Endometrium (tissue), 2 donors: Measurements from ENCODE around the gene PPEF2.
"Not testable (repeated sequence)": the region's sequence is repeated elsewhere in the genome, so short reads cannot be mapped to it uniquely, and the experiment has no call there.

Experiments used
- FAIRE-seq: peaks from 2 replicates; lab custom pipeline; 2012; peaks lifted over from hg19 to GRCh38; lab: Jason Lieb, UNC
- donor health status: control.
- donor health status: control.

Gene PPEF2, protein sequence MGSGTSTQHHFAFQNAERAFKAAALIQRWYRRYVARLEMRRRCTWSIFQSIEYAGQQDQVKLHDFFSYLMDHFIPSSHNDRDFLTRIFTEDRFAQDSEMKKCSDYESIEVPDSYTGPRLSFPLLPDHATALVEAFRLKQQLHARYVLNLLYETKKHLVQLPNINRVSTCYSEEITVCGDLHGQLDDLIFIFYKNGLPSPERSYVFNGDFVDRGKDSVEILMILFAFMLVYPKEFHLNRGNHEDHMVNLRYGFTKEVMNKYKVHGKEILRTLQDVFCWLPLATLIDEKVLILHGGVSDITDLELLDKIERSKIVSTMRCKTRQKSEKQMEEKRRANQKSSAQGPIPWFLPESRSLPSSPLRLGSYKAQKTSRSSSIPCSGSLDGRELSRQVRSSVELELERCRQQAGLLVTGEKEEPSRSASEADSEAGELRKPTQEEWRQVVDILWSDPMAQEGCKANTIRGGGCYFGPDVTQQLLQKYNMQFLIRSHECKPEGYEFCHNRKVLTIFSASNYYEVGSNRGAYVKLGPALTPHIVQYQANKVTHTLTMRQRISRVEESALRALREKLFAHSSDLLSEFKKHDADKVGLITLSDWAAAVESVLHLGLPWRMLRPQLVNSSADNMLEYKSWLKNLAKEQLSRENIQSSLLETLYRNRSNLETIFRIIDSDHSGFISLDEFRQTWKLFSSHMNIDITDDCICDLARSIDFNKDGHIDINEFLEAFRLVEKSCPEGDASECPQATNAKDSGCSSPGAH

DNA sequence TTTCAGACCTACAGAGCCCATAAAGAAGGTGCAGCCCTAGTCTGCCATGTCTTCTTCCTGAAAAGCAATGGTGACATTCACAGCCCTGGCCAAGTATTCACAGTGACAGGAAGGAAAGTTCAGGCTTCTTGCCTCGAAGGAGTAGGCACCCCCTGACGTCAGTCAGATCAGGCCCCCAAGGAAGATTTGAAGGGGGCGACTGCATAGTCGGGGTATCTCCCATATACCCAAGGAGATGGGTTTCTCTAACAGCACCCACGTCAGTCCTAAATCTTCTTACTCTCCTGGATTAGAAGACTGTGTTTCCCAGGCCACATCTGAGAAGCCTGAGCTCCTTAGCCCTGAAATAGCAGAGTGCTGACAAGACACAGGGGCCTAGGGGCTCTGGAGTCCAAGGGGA lies at the start of gene PPEF2:
Gene PPEF2 (minus strand): TSS at position 101 of the 400 bp plus-strand sequence. CDS start 6,127 bp downstream, outside the sequence.
- FAIRE-seq, result no peak

DNA sequence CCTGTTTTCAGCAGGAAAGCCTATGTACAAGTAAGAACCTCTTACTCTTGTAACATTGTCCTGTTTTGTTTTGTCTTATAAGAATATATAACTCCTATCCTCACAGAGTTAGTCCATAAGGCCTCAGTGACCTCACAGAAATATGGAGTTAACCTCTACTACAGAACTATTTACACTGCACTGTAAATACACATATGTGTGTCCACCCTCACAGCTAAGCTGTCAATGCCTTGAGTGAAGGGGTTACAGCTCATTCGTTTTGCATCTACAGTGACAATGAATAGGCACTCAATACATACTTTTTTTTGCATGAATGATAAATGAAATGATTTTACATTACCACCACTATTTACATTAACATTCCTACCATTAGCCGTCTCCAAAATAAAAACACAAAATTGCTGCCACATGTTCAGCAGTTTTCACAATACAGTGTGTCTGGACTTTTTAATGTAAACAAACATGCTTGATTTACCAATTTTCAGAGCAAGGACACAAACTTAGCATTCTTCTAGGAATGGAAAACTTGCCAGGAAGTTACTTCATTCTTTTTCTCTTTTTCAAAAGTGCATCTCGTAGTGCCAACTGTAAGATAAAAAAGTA lies 48.1 kb upstream of the PPEF2 start:
- FAIRE-seq, result no peak

DNA sequence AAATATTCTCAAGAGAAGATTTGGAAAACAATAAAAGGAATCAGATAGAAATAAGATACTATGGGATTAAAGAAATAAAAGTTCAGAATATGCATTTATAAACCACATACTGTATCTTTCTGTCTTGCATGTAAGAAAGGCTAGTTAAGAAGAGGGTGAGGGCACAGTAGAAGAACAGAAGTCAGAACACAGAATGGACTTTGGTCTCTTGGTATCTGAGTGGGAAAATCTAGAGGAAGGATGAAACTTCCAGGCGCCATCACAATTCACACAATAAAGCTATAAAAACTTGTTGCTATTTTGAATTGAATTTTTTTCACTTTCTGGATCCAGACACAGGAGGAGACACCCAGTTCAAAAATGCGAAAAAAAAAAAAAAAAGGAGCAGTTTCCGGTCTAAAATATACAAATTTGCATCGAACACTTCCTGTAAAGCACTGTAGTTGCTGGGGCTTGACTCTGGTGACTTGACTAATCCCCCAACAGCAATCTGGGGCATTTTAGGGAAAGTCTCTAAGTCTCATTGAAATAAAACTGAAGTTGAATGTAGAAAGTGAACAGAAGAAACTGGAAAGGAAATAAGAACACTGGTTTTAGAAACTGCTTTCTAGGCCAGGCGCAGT lies 46.7 kb upstream of the PPEF2 start:
- FAIRE-seq, result no peak

DNA sequence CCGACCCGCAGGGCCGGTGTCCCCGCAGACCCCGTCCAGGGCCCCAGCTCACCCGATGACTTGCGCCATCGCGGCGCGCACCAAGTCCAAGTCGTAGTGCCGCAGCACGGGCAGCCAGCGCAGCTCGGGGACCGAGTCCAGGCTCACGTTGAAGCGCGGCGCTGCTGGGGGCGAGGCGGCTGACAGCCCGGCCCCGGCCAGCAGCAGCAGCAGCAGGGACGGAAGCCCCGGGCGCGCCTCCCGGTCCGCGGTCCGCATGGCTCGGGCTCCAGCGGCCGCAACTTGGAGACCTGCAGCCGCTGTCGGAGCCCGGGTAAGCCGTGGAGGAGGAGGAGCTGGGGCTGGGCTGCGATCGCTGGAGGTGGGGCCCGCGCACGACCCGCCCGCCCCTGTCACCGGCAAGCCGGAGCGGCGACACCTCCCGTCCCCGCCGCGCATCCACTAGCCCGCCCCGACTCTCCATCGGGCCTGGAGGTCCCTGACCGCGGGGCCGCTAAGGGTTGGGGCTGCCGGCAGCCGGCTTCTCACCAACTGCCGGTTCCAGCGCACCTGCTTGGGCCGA lies 38.5 kb upstream of the PPEF2 start, which contains the start of gene NAAA:
Gene NAAA (minus strand): TSS at position 322 of the 562 bp plus-strand sequence. CDS start 64 bp downstream, at position 258.
- FAIRE-seq, result no peak

DNA sequence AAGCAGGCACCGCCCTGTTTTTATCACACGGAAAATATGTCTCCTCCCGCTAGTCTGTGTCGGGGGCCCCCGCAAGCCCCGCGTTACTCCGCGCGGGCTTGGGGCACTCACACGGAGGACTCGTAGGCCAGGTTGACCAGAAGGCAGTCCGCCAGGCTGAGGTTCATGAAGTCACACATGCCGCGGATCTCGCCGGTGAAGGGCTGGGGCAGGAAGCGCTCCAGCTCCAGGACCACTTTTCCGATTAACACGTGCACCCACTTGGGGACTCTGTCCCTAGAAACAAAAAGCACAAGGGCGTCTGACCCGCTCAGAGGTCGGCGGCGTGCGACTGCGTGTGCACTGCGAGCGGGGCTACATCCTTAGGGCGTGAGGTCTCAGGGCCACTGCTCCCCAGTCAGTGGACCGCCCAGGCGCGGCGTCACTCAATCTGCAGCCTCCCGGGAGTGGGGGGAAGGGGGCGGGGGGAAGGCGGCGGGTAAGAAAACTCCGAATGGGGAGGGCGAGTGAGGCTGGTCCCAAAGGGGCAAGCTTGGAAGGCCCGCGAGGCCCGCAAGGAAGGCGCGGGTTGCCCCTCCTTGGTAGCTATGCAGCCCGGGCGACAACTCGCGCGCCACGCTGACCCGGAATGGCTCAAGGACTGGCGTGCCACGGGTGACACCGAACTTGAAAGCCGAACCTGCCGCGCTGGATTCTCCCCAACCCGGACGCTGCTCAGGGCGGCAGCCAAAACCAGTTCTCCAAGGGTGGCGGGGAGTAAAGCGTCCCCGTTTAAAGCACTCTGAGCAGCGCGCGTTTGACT lies 37.8 kb upstream of the PPEF2 start:
- no peak for FAIRE-seq

DNA sequence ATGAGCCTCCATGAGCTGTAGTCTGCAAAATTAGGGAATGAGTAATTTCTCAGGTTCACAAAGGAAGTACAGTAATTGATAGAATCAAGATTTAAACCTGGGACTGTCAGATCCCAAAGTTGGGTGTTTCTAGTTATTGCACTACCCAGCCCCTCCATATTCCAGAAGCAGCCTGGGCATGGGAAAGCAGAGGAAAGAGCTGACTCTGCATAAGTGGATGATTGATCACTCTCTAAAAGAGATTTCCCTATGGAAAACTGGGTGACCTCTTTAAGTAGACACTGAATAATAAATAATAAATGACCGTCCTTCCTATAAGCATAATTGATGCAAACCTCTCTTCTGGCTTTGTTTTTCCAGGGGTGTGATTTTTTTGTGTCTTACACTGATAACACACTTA lies 33.4 kb upstream of the PPEF2 start:
- no peak for FAIRE-seq

DNA sequence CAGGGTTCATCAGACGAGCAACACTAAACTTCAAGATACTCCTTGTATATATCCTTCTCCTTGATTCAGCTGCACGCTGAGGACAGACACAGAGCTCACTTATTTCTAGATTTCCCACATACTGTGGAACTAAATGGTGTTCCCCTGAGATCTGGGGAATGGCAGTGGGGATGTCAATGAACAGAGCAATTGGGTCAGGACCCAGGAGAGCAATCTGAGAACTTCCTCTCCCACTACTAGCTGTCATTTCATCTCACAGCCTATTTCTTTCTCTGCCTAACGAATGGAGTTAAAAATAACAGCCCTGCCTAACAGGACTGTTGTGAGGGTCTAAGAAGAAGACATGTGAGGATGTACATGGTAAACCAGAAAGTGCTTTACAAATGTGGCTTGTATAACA lies 27.9 kb upstream of the PPEF2 start:
- FAIRE-seq, result no peak

DNA sequence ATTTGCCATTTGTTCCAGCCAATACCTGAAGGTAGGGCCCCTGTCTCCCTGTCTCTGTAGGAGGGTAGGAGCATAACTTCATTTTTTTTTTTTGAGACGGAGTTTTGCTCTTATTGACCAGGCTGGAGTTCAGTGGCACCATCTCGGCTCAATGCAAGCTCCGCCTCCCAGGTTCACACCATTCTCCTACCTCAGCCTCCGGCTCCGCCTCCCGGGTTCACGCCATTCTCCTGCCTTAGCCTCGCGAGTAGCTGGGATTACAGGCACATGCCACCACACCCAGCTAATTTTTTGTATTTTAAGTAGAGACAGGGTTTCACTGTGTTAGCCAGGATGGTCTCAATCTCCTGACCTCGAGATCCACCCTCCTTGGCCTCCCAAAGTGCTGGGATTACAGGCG lies 22.7 kb upstream of the PPEF2 start:
- not testable (repeated sequence) for FAIRE-seq

DNA sequence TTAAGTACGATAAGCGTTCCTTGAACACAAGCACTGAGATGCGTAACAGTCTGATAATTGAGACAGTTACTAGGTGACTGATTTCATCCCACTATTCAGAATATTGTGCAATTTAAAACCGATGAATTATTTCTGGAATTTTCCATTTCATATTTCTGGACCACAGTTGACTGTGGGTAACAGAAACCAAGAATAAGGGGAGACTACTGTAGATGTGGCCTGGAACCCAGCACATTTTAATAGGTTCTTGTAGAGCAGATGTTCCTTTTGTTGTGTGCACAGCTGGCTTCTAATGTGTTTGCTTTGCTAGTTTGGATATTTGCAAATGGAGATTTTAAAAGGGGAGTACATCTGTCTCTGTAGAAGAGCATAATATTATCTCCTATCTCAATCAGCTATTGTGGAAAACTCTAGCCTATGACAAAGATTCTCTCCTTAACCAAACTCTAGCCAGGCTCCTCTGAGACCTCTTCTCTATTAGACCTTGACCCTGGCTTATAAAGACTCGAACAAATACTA lies 22.1 kb upstream of the PPEF2 start:
- FAIRE-seq, result no peak

DNA sequence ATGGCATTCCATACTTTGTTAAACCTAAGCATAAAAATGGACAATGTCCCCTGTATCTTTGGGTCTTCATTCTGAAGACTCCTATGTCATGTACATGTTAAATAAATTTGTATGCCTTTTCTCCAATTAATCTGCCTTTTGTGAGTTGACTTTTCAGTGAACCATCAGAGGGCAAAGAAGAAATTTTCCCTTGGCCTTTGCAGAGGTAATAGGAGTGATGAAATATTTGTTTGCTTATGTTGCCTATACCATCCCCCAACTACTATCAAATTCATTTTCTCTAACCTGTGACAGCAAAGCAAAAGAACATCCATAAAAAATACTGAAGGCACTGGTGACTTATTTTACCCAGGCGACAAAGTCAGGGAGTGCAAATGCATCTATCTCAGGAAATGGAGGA lies 20.3 kb upstream of the PPEF2 start:
- FAIRE-seq, result no peak

DNA sequence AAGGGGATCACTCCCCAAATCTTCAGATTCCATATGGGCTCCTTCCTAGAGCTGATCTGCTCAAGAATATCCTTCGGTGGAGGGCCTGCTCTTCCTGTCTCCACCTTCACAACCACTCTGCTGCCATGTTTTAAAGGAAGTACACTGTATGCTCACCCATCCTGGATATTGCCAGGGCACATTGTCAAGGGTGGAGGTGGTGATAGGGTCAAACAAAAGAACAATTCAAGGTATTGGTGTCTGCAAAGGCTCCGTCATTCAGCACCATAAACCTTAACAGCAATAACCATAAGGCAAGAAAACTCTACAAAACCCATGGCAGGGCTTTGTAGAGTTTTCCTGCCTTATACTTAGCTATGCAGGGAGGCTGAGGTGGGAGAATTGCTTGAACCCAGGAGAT lies 19.7 kb upstream of the PPEF2 start:
- FAIRE-seq, result no peak

DNA sequence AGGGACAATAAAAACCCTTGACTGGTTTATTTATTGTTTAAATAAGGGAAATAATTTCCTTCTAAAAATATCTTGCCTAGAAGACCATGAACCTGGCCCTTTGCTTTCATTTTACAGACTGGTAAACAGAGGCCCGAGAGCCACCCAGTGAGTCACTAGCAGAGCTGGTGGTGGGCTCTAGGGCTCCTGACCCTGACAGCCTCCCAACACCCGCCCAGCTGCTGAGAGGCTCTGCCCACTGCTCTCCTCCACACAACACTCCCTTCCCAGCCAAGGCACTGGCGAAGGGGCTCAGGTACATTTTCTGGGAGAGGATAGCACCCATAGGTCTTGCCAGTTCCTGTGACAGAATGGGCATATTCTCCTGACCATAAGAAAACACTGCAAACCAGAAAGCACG lies 18.1 kb upstream of the PPEF2 start:
- no peak for FAIRE-seq

DNA sequence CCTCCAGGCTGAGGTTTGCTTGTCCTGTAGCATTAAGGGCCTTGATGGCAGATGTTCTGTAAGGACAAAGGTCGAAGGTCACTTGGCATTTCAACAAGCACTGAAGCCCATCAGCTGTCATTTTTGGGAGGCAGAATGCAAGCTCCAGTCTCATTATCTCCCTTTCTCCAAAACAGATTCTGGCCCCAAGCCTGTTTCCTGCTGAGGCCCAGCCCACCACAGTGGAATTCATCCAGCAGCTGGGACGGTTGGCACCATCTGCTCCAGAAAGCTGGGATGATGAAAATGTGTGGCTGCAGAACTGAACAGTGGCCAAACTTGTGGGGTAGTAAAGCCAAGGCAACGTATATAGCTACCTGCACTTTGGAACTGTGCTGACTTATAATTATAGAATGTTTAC lies 17.7 kb upstream of the PPEF2 start:
- no peak for FAIRE-seq

DNA sequence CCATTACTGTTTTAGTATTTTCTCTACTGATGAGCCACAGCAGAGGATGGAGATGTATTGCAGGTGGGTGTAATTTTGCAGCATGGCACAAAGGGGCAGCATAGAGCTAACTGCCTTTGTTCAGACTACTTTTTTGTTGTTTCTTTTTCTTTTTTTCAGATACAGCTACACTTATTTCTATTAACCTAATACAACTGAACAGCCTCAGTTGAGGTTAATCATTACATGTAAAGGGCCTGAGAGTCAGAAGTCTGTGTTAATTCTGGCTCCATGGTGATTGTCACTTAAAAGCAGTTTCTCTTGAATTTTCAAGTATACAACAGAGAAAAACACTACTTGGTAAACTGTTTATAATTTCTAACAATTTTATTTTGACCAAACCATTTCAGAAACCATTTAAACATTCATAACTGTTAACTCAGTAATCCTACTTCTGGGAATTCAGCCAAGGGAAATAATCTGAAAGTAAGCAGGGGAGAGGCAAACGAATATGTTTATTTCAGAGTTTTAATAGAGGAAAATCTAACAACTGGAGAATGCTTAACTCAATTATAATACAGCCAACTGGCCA lies 13.9 kb upstream of the PPEF2 start:
- FAIRE-seq, result peak; percentile 89

DNA sequence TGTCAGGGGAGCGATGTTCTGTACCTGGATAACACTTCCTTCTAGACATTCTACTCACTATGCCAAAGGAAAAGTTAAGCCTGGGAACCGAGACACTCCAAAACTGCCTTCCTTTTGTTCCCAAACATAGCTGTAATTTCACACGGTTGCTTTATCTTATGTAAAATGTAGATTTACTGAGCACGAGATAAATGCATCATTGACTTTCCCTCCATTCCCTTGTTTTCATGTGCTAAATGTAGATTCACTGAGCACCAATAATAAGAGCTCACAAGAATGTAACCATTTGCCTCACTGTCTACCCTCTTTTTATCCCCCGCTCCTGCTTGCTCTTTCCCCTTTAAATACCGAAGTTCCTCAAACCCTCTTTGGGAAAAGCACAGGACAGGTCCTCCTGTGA lies 10.7 kb upstream of the PPEF2 start:
- no peak for FAIRE-seq

DNA sequence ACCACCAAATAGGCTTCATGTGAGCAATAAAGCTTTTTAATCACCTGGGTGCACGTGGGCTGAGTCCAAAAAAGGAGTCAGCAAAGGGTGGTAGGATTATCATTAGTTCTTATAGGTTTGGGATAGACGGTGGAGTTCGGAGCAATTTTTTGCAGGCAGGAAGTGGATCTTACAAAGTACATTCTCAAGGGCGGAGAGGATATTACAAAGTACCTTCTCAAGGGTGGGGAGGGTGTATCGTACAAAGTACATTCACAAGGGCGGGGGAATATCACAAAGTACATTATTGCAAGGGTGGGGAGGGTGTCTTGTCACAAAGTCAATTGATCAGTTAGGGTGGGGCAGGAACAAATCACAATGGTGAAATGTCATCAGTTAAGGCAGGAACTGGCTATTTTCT lies 8.6 kb upstream of the PPEF2 start:
- not testable (repeated sequence) for FAIRE-seq

DNA sequence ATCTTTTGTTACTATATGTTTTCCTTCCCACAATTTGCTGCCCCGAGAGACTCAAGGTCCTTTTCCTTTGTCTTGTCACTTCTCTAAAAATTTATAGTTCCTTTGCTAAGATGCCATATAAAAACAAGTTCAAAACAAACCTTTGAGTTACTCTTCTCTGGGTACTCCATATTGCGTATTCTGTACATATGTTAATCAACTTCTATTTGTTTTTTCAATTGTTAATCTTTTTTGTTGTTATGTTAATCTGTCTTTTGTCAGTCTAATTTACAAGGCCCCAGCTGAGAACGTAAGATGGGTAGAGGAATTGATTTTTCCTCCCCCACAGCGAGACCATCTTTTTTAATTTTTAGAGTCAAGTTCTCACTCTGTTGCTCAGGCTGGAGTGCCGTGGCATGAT lies 7.2 kb upstream of the PPEF2 start:
- no peak for FAIRE-seq

DNA sequence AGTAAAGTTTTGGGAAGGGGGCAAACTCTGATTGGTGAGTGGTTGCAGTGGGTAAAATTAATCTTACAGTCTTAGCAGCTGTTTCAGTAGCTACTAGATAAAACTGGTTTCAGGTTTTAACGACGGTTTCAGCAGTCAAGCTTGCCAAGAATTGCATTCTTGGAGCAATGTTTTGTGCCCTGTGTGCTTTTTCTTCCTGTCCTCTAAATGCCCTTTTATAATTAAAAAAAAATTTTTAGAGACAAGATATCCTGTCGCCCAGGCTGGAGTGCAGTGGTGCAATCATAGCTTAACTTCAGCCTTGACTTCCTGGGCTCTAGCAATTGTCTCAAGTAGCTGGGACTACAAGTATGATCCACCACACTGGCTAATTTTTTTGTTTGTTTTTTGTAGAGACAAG lies 6.3 kb upstream of the PPEF2 start:
- no peak for FAIRE-seq

DNA sequence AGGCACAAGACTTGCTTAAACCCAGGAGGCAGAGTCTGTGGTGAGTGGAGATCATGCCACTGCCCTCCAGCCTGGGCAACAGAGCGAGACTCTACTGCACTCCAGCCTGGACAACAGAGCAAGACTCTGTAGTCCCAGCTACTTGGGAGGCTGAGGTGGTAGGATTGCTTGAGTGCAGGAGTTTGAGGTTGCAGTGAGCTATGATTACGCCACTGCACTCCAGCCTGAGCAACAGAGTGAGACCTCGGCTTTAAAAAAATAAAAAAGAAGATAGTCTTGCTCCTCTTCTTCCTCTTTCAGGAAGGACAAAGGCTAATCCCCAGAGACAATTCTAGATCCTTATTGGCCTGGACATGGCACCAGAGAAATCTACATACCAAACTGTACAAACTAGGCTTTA lies 5.7 kb upstream of the PPEF2 start:
- no peak for FAIRE-seq

DNA sequence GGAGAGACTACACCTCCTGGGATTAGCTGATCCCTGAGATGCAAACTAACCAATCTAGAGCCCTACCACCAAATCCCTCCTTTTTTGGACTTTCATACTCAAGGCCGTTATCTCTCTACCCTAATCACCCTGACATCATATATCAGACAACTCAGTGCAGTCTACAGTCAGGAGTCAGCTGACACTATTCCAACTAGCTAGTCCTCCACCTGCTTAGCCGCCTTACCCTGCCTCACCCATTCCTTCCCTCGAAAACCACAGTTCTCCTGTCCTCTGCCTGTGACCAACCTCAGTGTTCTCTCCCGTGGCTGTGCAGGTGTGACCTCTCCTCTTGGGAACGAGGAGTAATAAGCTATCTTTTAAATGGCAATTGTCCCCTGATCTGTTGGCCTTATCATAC lies 1.8 kb upstream of the PPEF2 start:
- FAIRE-seq, result no peak

DNA sequence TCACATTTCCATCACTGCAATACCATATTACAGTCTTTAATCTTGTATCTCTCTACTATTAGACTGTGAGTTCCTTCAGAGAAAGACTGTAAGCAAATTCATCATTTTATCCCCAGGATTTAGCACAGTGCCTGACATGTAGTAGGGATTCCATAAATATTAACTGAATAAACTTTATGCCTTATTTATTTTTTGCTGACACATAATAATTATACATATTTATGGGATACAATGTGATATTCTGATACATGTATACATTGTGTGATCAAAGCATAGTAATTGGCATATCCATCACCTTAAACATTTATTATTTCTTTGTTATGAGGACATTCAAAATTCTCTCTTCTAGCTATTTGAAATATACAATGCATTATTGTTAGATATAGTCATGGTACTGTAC lies 3.7 kb downstream of the PPEF2 start:
- no peak for FAIRE-seq
